B cell (primary cell): ENCODE results near the gene P2RY14. TPM values are rescaled to one million over a fixed set of nuclear protein-coding genes. Genes with fewer than 3 reads are reported as not detected.

Source experiments
- ATAC-seq: fragments of 200-7000 bp; cut with Tn5 transposase; one replicate; pipeline ENCODE4 v1.10.0; 2021; ENCODE audit warnings: low read depth, mild to moderate bottlenecking, moderate number of reproducible peaks, moderate library complexity
- CTCF ChIA-PET: fragments of 350-600 bp; sonication (Branson Sonifier 250); formaldehyde crosslinking; loops from one replicate; lab custom pipeline; 2021; ENCODE audit warnings: antibody characterized with exemption, inconsistent platforms; lab: Charles Lee
- POLR2A ChIA-PET: fragments of 350-600 bp; sonication (Branson Sonifier 250); formaldehyde crosslinking; loops from one replicate; lab custom pipeline; 2021; ENCODE audit warnings: antibody characterized with exemption; lab: Charles Lee
- DNase-seq: peaks from one replicate; pipeline ENCODE4 v3.0.0; 2013
- H2AFZ ChIP-seq: 2 replicates; pipeline ENCODE4 v1.6.1; 2012; ENCODE audit warnings: mild to moderate bottlenecking, low read depth, low read length; ENCODE audit not compliant: insufficient read depth, poor library complexity, severe bottlenecking
- H3K27ac ChIP-seq, 2 donors: 1 replicate in 1 of 2; 2 replicates in 1 of 2; pipeline ENCODE4 v1.5.1; 2012 to 2013; ENCODE audit warnings: low read length in 2 of 2, mild to moderate bottlenecking in 2 of 2, moderate library complexity in 1 of 2
- H3K27me3 ChIP-seq, 4 experiments: fragments of 200-600 bp in 1 of 4; sonication (generic) in 1 of 4; replicated peaks in 1 of 4; 1 replicate in 2 of 4; 2 replicates in 2 of 4; pipeline versions ENCODE4 v1.6.1 to v1.7.0; 2013 to 2016; ENCODE audit warnings: low read length in 3 of 4, mild to moderate bottlenecking in 2 of 4, mixed read lengths in 1 of 4, moderate library complexity in 1 of 4; ENCODE audit not compliant: insufficient read depth in 4 of 4, control insufficient read depth in 3 of 4; ENCODE audit errors: control extremely low read depth in 1 of 4
- H3K36me3 ChIP-seq, 2 experiments: replicated peaks in 1 of 2; 1 replicate in 1 of 2; 2 replicates in 1 of 2; pipeline versions ENCODE4 v1.6.1 to v1.7.1; 2013; ENCODE audit warnings: low read length in 1 of 2; ENCODE audit not compliant: insufficient read depth in 2 of 2, control insufficient read depth in 1 of 2; ENCODE audit errors: control extremely low read depth in 1 of 2, extremely low read depth in 1 of 2
- H3K4me1 ChIP-seq, 2 donors: fragments of 200-600 bp in 1 of 2; sonication (generic) in 1 of 2; 1 replicate in 1 of 2; 2 replicates in 1 of 2; pipeline versions ENCODE4 v1.5.1 to v1.6.1; 2013 to 2017; ENCODE audit warnings: low read length in 2 of 2; ENCODE audit not compliant: control insufficient read depth in 2 of 2, insufficient read depth in 2 of 2
- H3K4me2 ChIP-seq: replicated peaks from 2 replicates; pipeline ENCODE3; 2012; ENCODE audit warnings: mild to moderate bottlenecking, low read depth, low read length; ENCODE audit not compliant: poor library complexity, severe bottlenecking
- H3K4me3 ChIP-seq, 5 experiments: fragments of 200-600 bp in 1 of 5; sonication (generic) in 1 of 5; 1 replicate in 3 of 5; 2 replicates in 2 of 5; pipeline versions ENCODE4 v1.5.1 to v1.7.0; 2011 to 2016; ENCODE audit warnings: low read length in 4 of 5, mild to moderate bottlenecking in 4 of 5, low read depth in 2 of 5, control low read depth in 1 of 5, moderate library complexity in 1 of 5; ENCODE audit not compliant: insufficient read depth in 1 of 5; ENCODE audit errors: control extremely low read depth in 1 of 5, extremely low read depth in 1 of 5
- H3K79me2 ChIP-seq: fragments of 200-600 bp; sonication (generic); one replicate; pipeline ENCODE4 v1.6.0; 2016; ENCODE audit warnings: low read length; ENCODE audit not compliant: control insufficient read depth, insufficient read depth
- H3K9ac ChIP-seq: fragments of 200-600 bp; sonication (generic); 2 replicates; pipeline ENCODE4 v1.6.1; 2017; ENCODE audit warnings: mild to moderate bottlenecking, low read length, moderate library complexity
- H3K9me3 ChIP-seq, 3 donors: one replicate each; pipeline versions ENCODE4 v1.6.1 to v1.7.1; 2013; ENCODE audit warnings: low read length in 2 of 3; ENCODE audit not compliant: control insufficient read depth in 2 of 3, insufficient read depth in 1 of 3; ENCODE audit errors: control extremely low read depth in 1 of 3
- H4K20me1 ChIP-seq: 2 replicates; pipeline ENCODE4 v1.6.0; 2012; ENCODE audit warnings: mild to moderate bottlenecking, low read length; ENCODE audit not compliant: insufficient read depth, control insufficient read depth, poor library complexity, severe bottlenecking
- H3K27ac Mint-ChIP-seq: one replicate; pipeline ENCODE4 v1.8.0; 2021; ENCODE audit warnings: mixed read lengths
- H3K27me3 Mint-ChIP-seq: one replicate; pipeline ENCODE4 v1.8.0; 2021; ENCODE audit warnings: mixed read lengths
- H3K4me1 Mint-ChIP-seq: one replicate; pipeline ENCODE4 v1.8.0; 2021; ENCODE audit warnings: mixed read lengths
- H3K4me3 Mint-ChIP-seq: one replicate; pipeline ENCODE4 v1.8.0; 2021; ENCODE audit warnings: mixed read lengths
- H3K9me3 Mint-ChIP-seq: one replicate; pipeline ENCODE4 v1.8.0; 2022; ENCODE audit warnings: mixed read lengths; ENCODE audit not compliant: insufficient read depth
- CTCF ChIP-seq: fragments of 200-600 bp; IDR thresholded peaks from one replicate; pipeline ENCODE4 v1.8.0; 2022; ENCODE audit warnings: antibody characterized with exemption, mild to moderate bottlenecking
- EZH2 ChIP-seq: IDR thresholded peaks from 2 replicates; pipeline ENCODE4 v1.6.1; 2012; ENCODE audit warnings: borderline replicate concordance, low read depth, mild to moderate bottlenecking, moderate library complexity, low read length; ENCODE audit not compliant: insufficient read depth, poor library complexity, severe bottlenecking
- WGBS: methylation state at CpG from one replicate; pipeline ENCODE4 v1.1.5; 2013; ENCODE audit warnings: missing lambda C conversion rate; ENCODE audit not compliant: insufficient coverage; 5-methylcytosine and 5-hydroxymethylcytosine counted together
- intact Hi-C: fragments of 100-400 bp; cut with micrococcal nuclease; formaldehyde crosslinking; loops from one replicate; pipeline ENCODE4 v1.10.0; 2022
- polyA plus RNA-seq: library from polyadenylated mRNA; depleted of rRNA; stranded (reverse); fragments of >200 nt; gene quantifications from 2 replicates; pipeline ENCODE4 v1.2.3, GENCODE V29; 2012
- total RNA-seq, 2 donors: library from RNA; stranded (reverse); fragments of 120-200 nt in 1 of 2; gene quantifications; 1 replicate in 1 of 2; 2 replicates in 1 of 2; pipeline versions ENCODE4 v1.2.3 to v1.2.4, GENCODE V29; 2013 to 2022

Gene P2RY14
- total and polyA plus RNA-seq, 2 donors (not counting 1 experiment from before 2014, with no cell fraction given), result 7.0 to 11.3 TPM

GRCh38 chr3:151230646-151231045, 47.7 kb downstream of the P2RY14 start:
- Mint-ChIP-seq H3K4me3 (peak overlapping the region; percentile 82), H3K9me3 (no peaks in the 10 kb centered on the region), H3K27ac (peak overlapping the region; percentile 93), H3K4me1 (peaks cover 41% of the 10 kb centered on the region), H3K27me3 (no peaks in the 10 kb centered on the region)
- intact Hi-C loops, result loop anchor here (1.0 to 10.0 kb wide), 2 partner anchors 35 to 154 kb away; partner anchors contain the start of gene P2RY12
- Histone ChIP-seq H3K9me3 (no peaks in the 10 kb centered on the region), H3K27me3 (no peaks in the 10 kb centered on the region), H3K4me2 (peak overlapping the region; percentile 67), H3K79me2 (peaks cover 14% of the 10 kb centered on the region), H4K20me1 (no peaks in the 10 kb centered on the region), H3K9ac (peak overlapping the region; percentile 54), H3K4me1 (peaks cover 39 to 40% of the 10 kb centered on the region in 2 donors), H2AFZ (peak overlapping the region; percentile 53), H3K36me3 (peaks cover 0 to 9% of the 10 kb centered on the region in 2 experiments), H3K27ac (peak overlapping the region; percentile 92 to 93), H3K4me3 (peak overlapping the region; percentile 18 to 45 (median 44))
- 0% methylated on average over 2 of the region's 4 CpGs for WGBS
- ChIA-PET POLR2A (interaction anchor here (0.7 to 4.3 kb wide), 3 partner anchors 35 to 153 kb away, joined by 4 to 52 read pairs (median 10); partner anchors contain the start of gene P2RY14), CTCF (interaction anchor here (0.7 to 12.2 kb wide), 13 partner anchors 10 to 606 kb away, joined by 3 to 460 read pairs (median 3); partner anchors contain the start of gene P2RY14)
- DNase-seq, result peak; percentile 77
- ATAC-seq, result peak; percentile 64
- TF ChIP-seq EZH2, result no peak

- ChIA-PET CTCF (interaction anchor here (0.5 to 12.2 kb wide), 35 partner anchors 8 to 1046 kb away, joined by 3 to 460 read pairs (median 6); partner anchors contain the start of gene P2RY14), POLR2A (interaction anchor here (1.3 to 4.3 kb wide), 2 partner anchors 37 to 51 kb away, joined by 3 to 52 read pairs; partner anchors contain the start of gene P2RY14)
- peaks cover 39% of the 10 kb centered on the region for H3K4me1 Mint-ChIP-seq
- TF ChIP-seq CTCF (no peak), EZH2 (no peak)
- H3K27ac ChIP-seq, result peak overlapping the region; percentile 25 to 58
- H3K36me3 ChIP-seq, result peaks cover 0 to 6% of the 10 kb centered on the region in 2 experiments
- no peak overlapping the region for H2AFZ ChIP-seq
- 58% methylated on average over 1 of the region's 1 CpG for WGBS
- no peak for ATAC-seq
- peak; percentile 15 for DNase-seq
- H3K9me3 ChIP-seq, result no peaks in the 10 kb centered on the region
- H3K27me3 Mint-ChIP-seq, result no peaks in the 10 kb centered on the region
- H3K9me3 Mint-ChIP-seq, result no peaks in the 10 kb centered on the region
- H4K20me1 ChIP-seq, result no peaks in the 10 kb centered on the region
- H3K4me2 ChIP-seq, result peak overlapping the region; percentile 22
- peaks cover 39 to 40% of the 10 kb centered on the region in 2 donors for H3K4me1 ChIP-seq
- H3K9ac ChIP-seq, result no peak overlapping the region
- H3K27me3 ChIP-seq, result no peaks in the 10 kb centered on the region
- no peak overlapping the region for H3K4me3 ChIP-seq
- intact Hi-C loops, result loop anchor here (1.0 kb wide), 1 partner anchor 50 kb away; the partner anchor contains the start of gene P2RY14
- peaks cover 14% of the 10 kb centered on the region for H3K79me2 ChIP-seq
- no peak overlapping the region for H3K4me3 Mint-ChIP-seq
- H3K27ac Mint-ChIP-seq, result peak overlapping the region; percentile 86
These were observed 49.7 kb downstream of the P2RY14 start for GRCh38 chr3:151228666-151229040.
